ENCODE measurements around the gene GASK1B. TPM values are rescaled to one million over a fixed set of nuclear protein-coding genes. Genes with fewer than 3 reads are reported as not detected.

Gene GASK1B
- total and polyA plus RNA-seq, 9 donors: 60.8 to 170 (median 115) TPM

GRCh38 chr4:158134222-158134621, 38.6 kb downstream of the GASK1B start:
- WGBS, 3 donors: 48 to 50% (median 49%) methylated on average over 2 of the region's 2 CpGs
- no peak for DNase-seq
- no peak overlapping the region for H3K27ac ChIP-seq
- no peaks in the 10 kb centered on the region for H3K36me3 ChIP-seq
- H3K4me3 ChIP-seq: no peak overlapping the region
- intact Hi-C loops (cut with DNase I): no loop called here
- H3K4me1 ChIP-seq (ENCODE audit: insufficient read depth): peaks cover 2% of the 10 kb centered on the region
- no peak for TF ChIP-seq EP300 (IDR thresholded peaks at IDR 0.05)
- no peak for TF ChIP-seq CTCF (IDR thresholded peaks at IDR 0.05)
- no peak for TF ChIP-seq POLR2A (IDR thresholded peaks at IDR 0.05)
- H3K9me3 ChIP-seq: no peaks in the 10 kb centered on the region
- no peaks in the 10 kb centered on the region for H3K27me3 ChIP-seq

GRCh38 chr4:158133551-158133950, 39.3 kb downstream of the GASK1B start:
- H3K4me3 ChIP-seq: no peak overlapping the region
- no peak overlapping the region for H3K27ac ChIP-seq
- no peaks in the 10 kb centered on the region for H3K9me3 ChIP-seq
- H3K36me3 ChIP-seq: no peaks in the 10 kb centered on the region
- H3K27me3 ChIP-seq: no peaks in the 10 kb centered on the region
- WGBS, 3 donors: 67 to 68% (median 68%) methylated on average over 4 of the region's 4 CpGs
- H3K4me1 ChIP-seq (ENCODE audit: insufficient read depth): peaks cover 2% of the 10 kb centered on the region
- TF ChIP-seq POLR2A (IDR thresholded peaks at IDR 0.05): no peak
- no peak for TF ChIP-seq EP300 (IDR thresholded peaks at IDR 0.05)
- TF ChIP-seq CTCF (IDR thresholded peaks at IDR 0.05): no peak
- DNase-seq: no peak
- intact Hi-C loops (cut with DNase I): no loop called here

- peaks cover 2% of the 10 kb centered on the region for H3K4me1 ChIP-seq (ENCODE audit: insufficient read depth)
- no peaks in the 10 kb centered on the region for H3K36me3 ChIP-seq
- intact Hi-C loops (cut with DNase I): no loop called here
- DNase-seq: no peak
- no peak for TF ChIP-seq POLR2A (IDR thresholded peaks at IDR 0.05)
- no peak for TF ChIP-seq EP300 (IDR thresholded peaks at IDR 0.05)
- TF ChIP-seq CTCF (IDR thresholded peaks at IDR 0.05): no peak
- H3K9me3 ChIP-seq: no peaks in the 10 kb centered on the region
- no peak overlapping the region for H3K4me3 ChIP-seq
- no peaks in the 10 kb centered on the region for H3K27me3 ChIP-seq
- 42 to 91% (median 83%) methylated on average over 1 of the region's 1 CpG for WGBS, 3 donors
- H3K27ac ChIP-seq: no peak overlapping the region
Measured at GRCh38 chr4:158131027-158131426, 41.8 kb downstream of the GASK1B start.

- Histone ChIP-seq H3K36me3 (no peaks in the 10 kb centered on the region), H3K27me3 (no peaks in the 10 kb centered on the region), H3K27ac (no peak overlapping the region), H3K4me1 (ENCODE audit: insufficient read depth) (peaks cover 2% of the 10 kb centered on the region), H3K9me3 (no peaks in the 10 kb centered on the region), H3K4me3 (no peak overlapping the region)
- WGBS, 3 donors: 98 to 100% (median 99%) methylated on average over 2 of the region's 2 CpGs
- TF ChIP-seq EP300 (IDR thresholded peaks at IDR 0.05): no peak
- no peak for TF ChIP-seq CTCF (IDR thresholded peaks at IDR 0.05)
- no peak for TF ChIP-seq POLR2A (IDR thresholded peaks at IDR 0.05)
- intact Hi-C loops (cut with DNase I): no loop called here
- no peak for DNase-seq
Measured at GRCh38 chr4:158130204-158130603, 42.6 kb downstream of the GASK1B start.

- H3K9me3 ChIP-seq: no peaks in the 10 kb centered on the region
- 92 to 95% (median 95%) methylated on average over 2 of the region's 2 CpGs for WGBS, 3 donors
- intact Hi-C loops (cut with DNase I): no loop called here
- no peak overlapping the region for H3K4me3 ChIP-seq
- no peak overlapping the region for H3K27ac ChIP-seq
- TF ChIP-seq CTCF (IDR thresholded peaks at IDR 0.05): no peak
- TF ChIP-seq POLR2A (IDR thresholded peaks at IDR 0.05): no peak
- TF ChIP-seq EP300 (IDR thresholded peaks at IDR 0.05): no peak
- no peaks in the 10 kb centered on the region for H3K27me3 ChIP-seq
- DNase-seq: no peak
- H3K36me3 ChIP-seq: no peaks in the 10 kb centered on the region
- peaks cover 1% of the 10 kb centered on the region for H3K4me1 ChIP-seq (ENCODE audit: insufficient read depth)
Measured at GRCh38 chr4:158129694-158130093, 43.1 kb downstream of the GASK1B start.

Measured in ovary (tissue), 9 donors.